ENCODE measurements around the gene TMEM101. TPM values are rescaled to one million over a fixed set of nuclear protein-coding genes. Genes with fewer than 3 reads are reported as not detected.

Gene TMEM101
- total RNA-seq, 1 donor from 2014 or later = 22.6 TPM

- Mint-ChIP-seq H3K4me1 (ENCODE audit: low read depth, unreplicated experiment) (peaks cover 15% of the 10 kb centered on the region), H3K27ac (ENCODE audit: unreplicated experiment) (peak overlapping the region; percentile 73), H3K4me3 (ENCODE audit: unreplicated experiment) (peak overlapping the region; percentile 48), H3K36me3 (ENCODE audit: unreplicated experiment) (no peaks in the 10 kb centered on the region), H3K9me3 (ENCODE audit: unreplicated experiment) (peaks cover 8% of the 10 kb centered on the region), H3K27me3 (ENCODE audit: unreplicated experiment) (peaks cover 7% of the 10 kb centered on the region)
- DNase-seq = peak; percentile 37
- no peak for TF ChIP-seq CTCF (IDR thresholded peaks at IDR 0.05; ENCODE audit: partially characterized antibody, unreplicated experiment)
Measured at GRCh38 chr17:43987131-43988021, 27.4 kb downstream of the TMEM101 start.

GRCh38 chr17:43986225-43986981 is 28.4 kb downstream of the TMEM101 start:
- Mint-ChIP-seq H3K9me3 (ENCODE audit: unreplicated experiment) (peaks cover 8% of the 10 kb centered on the region), H3K4me1 (ENCODE audit: low read depth, unreplicated experiment) (peaks cover 15% of the 10 kb centered on the region), H3K27ac (ENCODE audit: unreplicated experiment) (no peak overlapping the region), H3K27me3 (ENCODE audit: unreplicated experiment) (peaks cover 6% of the 10 kb centered on the region), H3K4me3 (ENCODE audit: unreplicated experiment) (no peak overlapping the region), H3K36me3 (ENCODE audit: unreplicated experiment) (no peaks in the 10 kb centered on the region)
- TF ChIP-seq CTCF (IDR thresholded peaks at IDR 0.05; ENCODE audit: partially characterized antibody, unreplicated experiment) = no peak
- DNase-seq = no peak

- TF ChIP-seq CTCF (IDR thresholded peaks at IDR 0.05; ENCODE audit: partially characterized antibody, unreplicated experiment) = no peak
- Mint-ChIP-seq H3K27me3 (ENCODE audit: unreplicated experiment) (peaks cover 6% of the 10 kb centered on the region), H3K4me1 (ENCODE audit: low read depth, unreplicated experiment) (peaks cover 15% of the 10 kb centered on the region), H3K27ac (ENCODE audit: unreplicated experiment) (no peak overlapping the region), H3K9me3 (ENCODE audit: unreplicated experiment) (peaks cover 11% of the 10 kb centered on the region), H3K4me3 (ENCODE audit: unreplicated experiment) (peak overlapping the region; percentile 34), H3K36me3 (ENCODE audit: unreplicated experiment) (no peaks in the 10 kb centered on the region)
- DNase-seq = no peak
Measured at GRCh38 chr17:43984521-43984920, 30.2 kb downstream of the TMEM101 start.

- H3K36me3 Mint-ChIP-seq (ENCODE audit: unreplicated experiment) = no peaks in the 10 kb centered on the region
- peaks cover 15% of the 10 kb centered on the region for H3K4me1 Mint-ChIP-seq (ENCODE audit: low read depth, unreplicated experiment)
- H3K4me3 Mint-ChIP-seq (ENCODE audit: unreplicated experiment) = peak overlapping the region; percentile 55
- DNase-seq = peak; percentile 41
- TF ChIP-seq CTCF (IDR thresholded peaks at IDR 0.05; ENCODE audit: partially characterized antibody, unreplicated experiment) = peak; percentile 30
- H3K27me3 Mint-ChIP-seq (ENCODE audit: unreplicated experiment) = peaks cover 6% of the 10 kb centered on the region
- peaks cover 11% of the 10 kb centered on the region for H3K9me3 Mint-ChIP-seq (ENCODE audit: unreplicated experiment)
- H3K27ac Mint-ChIP-seq (ENCODE audit: unreplicated experiment) = no peak overlapping the region
Measured at GRCh38 chr17:43983515-43984411, 31.0 kb downstream of the TMEM101 start.
